Esophagus muscularis mucosa (tissue), 4 donors: ENCODE results near the gene OSBPL10. TPM values are rescaled to one million over a fixed set of nuclear protein-coding genes. Genes with fewer than 3 reads are reported as not detected.

Source experiments
- DNase-seq: peaks from one replicate; pipeline ENCODE4 v3.0.0-alpha.2; 2017; ENCODE audit errors: extremely low spot score
- H3K27ac ChIP-seq, 4 donors: fragments of 200-600 bp; sonication (generic); replicated peaks in 1 of 4; 1 replicate in 3 of 4; 2 replicates in 1 of 4; pipeline ENCODE4 v1.5.1; 2016 to 2019; ENCODE audit warnings: mild to moderate bottlenecking in 1 of 4
- H3K27me3 ChIP-seq, 4 donors: fragments of 200-600 bp; sonication (generic); one replicate each; pipeline versions ENCODE4 v1.5.1 to v1.6.0; 2016 to 2019
- H3K36me3 ChIP-seq, 4 donors: fragments of 200-600 bp; sonication (generic); one replicate each; pipeline ENCODE4 v1.5.1; 2016 to 2019
- H3K4me1 ChIP-seq, 4 donors: fragments of 200-600 bp; sonication (generic); one replicate each; pipeline ENCODE4 v1.5.1; 2016 to 2019
- H3K4me3 ChIP-seq, 4 donors: fragments of 200-600 bp; sonication (generic); 1 replicate in 2 of 4; 2 replicates in 2 of 4; pipeline ENCODE4 v1.5.1; 2016 to 2019; ENCODE audit warnings: mild to moderate bottlenecking in 4 of 4, moderate library complexity in 1 of 4
- H3K9me3 ChIP-seq, 4 donors: fragments of 200-600 bp; sonication (generic); 1 replicate in 3 of 4; 2 replicates in 1 of 4; pipeline ENCODE4 v1.5.1; 2016 to 2019
- EP300 ChIP-seq: sonication (generic); formaldehyde crosslinking; IDR thresholded peaks from one replicate; pipeline ENCODE4 v1.6.1; 2017; ENCODE audit warnings: antibody characterized with exemption
- POLR2A ChIP-seq: fragments of 450-650 bp; IDR thresholded peaks from one replicate; pipeline ENCODE4 v1.6.1; 2017; ENCODE audit warnings: antibody characterized with exemption, moderate library complexity, mild to moderate bottlenecking, low read depth
- POLR2AphosphoS5 ChIP-seq, 2 donors: sonication (generic); formaldehyde crosslinking; IDR thresholded peaks; one replicate each; pipeline ENCODE4 v1.6.1; 2017; ENCODE audit warnings: antibody characterized with exemption in 2 of 2
- WGBS: methylation state at CpG from one replicate; pipeline ENCODE4 v1.1.5; 2018; 5-methylcytosine and 5-hydroxymethylcytosine counted together
- intact Hi-C: fragments of 100-400 bp; cut with DNase I; formaldehyde crosslinking; loops from one replicate; pipeline ENCODE4 v1.15.1; 2023
- total RNA-seq, 4 donors: library from RNA; depleted of rRNA; stranded (reverse); fragments of >200 nt; gene quantifications; one replicate each; pipeline versions ENCODE4 v1.1.0 to v1.2.1, GENCODE V29; 2016
- TF ChIP-seq, protein P1 (sequence below), 3 experiments: fragments of 200-600 bp in 2 of 3; fragments of 450-650 bp in 1 of 3; sonication (generic) in 2 of 3; IDR thresholded peaks; one replicate each; pipeline ENCODE4 v1.5.1; 2017 to 2019; ENCODE audit warnings: antibody characterized with exemption in 3 of 3, mild to moderate bottlenecking in 2 of 3, moderate library complexity in 1 of 3

The OSBPL10 gene
- total RNA-seq, 4 donors from 2014 or later: 6.3 to 12.2 (median 7.6) TPM

DNA sequence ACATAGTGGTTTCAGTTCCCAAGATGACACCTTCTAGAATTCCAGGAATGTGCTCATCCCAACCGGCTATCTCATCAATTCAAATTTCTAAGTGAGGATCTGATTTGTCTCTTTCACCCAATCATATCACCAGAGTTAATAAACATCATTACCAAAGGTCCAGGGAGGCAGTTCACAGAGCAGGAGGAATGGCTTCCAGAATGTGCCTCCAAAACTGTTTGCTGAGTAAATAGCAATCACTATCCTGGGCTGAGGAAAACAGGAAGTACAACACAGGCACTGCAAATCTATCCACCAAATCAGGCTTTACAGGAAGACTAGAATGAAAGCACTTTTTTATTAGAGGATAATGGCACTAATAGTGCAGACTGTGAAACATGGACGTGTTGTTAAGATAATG lies 61.5 kb downstream of the OSBPL10 start:
- TF ChIP-seq POLR2A (no peak), EP300 (no peak), POLR2AphosphoS5 (IDR thresholded peaks at IDR 0.05) (no peak)
- TF ChIP-seq, protein P1, sequence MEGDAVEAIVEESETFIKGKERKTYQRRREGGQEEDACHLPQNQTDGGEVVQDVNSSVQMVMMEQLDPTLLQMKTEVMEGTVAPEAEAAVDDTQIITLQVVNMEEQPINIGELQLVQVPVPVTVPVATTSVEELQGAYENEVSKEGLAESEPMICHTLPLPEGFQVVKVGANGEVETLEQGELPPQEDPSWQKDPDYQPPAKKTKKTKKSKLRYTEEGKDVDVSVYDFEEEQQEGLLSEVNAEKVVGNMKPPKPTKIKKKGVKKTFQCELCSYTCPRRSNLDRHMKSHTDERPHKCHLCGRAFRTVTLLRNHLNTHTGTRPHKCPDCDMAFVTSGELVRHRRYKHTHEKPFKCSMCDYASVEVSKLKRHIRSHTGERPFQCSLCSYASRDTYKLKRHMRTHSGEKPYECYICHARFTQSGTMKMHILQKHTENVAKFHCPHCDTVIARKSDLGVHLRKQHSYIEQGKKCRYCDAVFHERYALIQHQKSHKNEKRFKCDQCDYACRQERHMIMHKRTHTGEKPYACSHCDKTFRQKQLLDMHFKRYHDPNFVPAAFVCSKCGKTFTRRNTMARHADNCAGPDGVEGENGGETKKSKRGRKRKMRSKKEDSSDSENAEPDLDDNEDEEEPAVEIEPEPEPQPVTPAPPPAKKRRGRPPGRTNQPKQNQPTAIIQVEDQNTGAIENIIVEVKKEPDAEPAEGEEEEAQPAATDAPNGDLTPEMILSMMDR (IDR thresholded peaks at IDR 0.05): no peak
- Histone ChIP-seq H3K9me3 (peaks cover 0 to 16% (median 7%) of the 10 kb centered on the region in 4 donors), H3K4me3 (no peak overlapping the region), H3K4me1 (peaks cover 0 to 9% (median 0%) of the 10 kb centered on the region in 4 donors), H3K27ac (no peak overlapping the region), H3K36me3 (no peaks in the 10 kb centered on the region), H3K27me3 (no peaks in the 10 kb centered on the region)
- 92% methylated on average over 2 of the region's 2 CpGs for WGBS
- no peak for DNase-seq
- intact Hi-C loops: no loop called here

DNA sequence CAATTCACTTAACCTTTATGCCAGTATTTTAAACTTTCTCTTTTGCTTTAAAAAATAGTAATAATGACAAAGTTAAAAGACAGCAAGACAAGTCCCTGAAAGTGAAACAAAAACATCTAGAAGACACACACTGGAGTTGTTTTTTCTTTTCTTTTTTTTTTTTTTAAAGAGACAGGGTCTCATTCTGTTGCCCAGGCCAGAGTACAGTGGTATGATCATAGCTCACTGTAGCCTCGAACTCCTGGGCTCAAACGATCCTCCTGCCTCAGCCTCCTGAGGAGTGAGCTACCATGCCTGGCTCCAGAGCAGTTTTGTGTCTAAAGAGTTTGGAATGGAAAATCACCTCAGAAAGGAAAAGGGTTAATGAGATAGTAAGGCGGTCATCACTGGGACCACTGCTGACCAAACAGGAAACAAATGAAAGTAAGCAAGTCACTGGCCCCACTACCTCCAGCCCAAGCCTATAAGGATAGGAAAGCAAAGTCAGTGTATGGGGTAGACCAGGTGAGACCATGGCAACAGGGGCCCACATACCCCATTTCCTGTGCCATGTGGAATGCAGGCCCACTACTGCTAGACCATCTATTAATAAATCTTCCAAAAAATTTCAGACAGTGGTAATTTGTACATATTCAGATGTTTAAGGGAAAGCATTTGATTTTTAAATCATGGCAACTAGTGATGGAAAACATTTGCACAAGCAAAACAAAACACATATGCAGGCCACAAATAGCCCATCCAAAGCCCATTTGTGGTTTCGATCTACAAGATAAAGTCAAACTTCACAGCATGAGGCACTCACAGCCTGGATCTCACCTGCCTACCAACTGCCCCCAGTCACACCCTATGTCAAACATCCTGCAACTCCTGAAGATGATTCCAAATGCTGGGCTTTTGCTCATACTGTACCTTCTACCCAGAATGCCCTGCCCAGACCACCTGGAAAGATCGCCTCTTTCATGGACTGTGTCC lies 62.6 kb downstream of the OSBPL10 start:
- H3K36me3 ChIP-seq: no peaks in the 10 kb centered on the region
- intact Hi-C loops: no loop called here
- H3K4me3 ChIP-seq: peak overlapping the region in 1 of 4 donors; percentile 12
- WGBS: 86% methylated on average over 5 of the region's 5 CpGs
- no peaks in the 10 kb centered on the region for H3K27me3 ChIP-seq
- TF ChIP-seq POLR2AphosphoS5 (IDR thresholded peaks at IDR 0.05) (no peak), EP300 (no peak), POLR2A (no peak)
- TF ChIP-seq, protein P1 (IDR thresholded peaks at IDR 0.05): no peak
- H3K9me3 ChIP-seq: peaks cover 0 to 16% (median 7%) of the 10 kb centered on the region in 4 donors
- DNase-seq: no peak
- H3K4me1 ChIP-seq: peaks cover 0 to 9% (median 0%) of the 10 kb centered on the region in 4 donors
- no peak overlapping the region for H3K27ac ChIP-seq

DNA sequence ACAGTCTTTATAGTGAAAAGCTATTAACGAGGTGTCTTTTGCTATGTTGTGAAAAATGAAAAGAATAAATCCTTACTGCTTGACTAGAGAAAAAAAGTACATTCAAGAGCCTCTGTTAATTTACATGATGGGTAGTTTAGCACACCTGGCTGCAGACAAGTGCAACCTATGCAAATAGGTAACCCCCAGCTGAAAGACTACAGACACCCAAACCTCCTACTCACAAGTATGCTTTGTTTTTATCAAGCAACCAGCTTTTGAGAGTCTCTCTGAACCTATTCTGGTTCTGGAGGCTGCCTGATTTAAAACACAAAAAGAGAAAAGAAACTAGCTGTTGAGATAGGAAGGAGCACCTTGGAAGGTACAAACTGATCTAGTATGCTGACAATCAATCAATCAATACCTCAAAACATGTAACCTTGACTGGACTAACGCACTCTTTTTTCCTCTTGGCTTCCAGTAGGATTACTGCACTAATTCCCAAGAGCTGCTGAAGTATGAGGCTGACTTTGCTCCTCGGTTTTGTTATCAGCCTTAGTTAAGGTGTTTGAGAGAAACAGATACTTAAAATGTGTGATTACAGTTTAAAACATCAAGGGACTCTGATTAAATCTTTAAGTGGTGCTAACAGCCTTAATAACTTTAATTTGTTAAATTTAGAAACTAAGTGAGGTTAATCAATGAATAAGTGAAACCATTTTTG lies 63.6 kb downstream of the OSBPL10 start:
- no peak overlapping the region for H3K4me3 ChIP-seq
- WGBS: 62% methylated on average over 3 of the region's 3 CpGs
- no peak for DNase-seq
- peaks cover 0 to 9% (median 0%) of the 10 kb centered on the region in 4 donors for H3K4me1 ChIP-seq
- TF ChIP-seq, protein P1 (IDR thresholded peaks at IDR 0.05): no peak
- TF ChIP-seq POLR2A: no peak
- intact Hi-C loops: no loop called here
- no peaks in the 10 kb centered on the region for H3K27me3 ChIP-seq
- peaks cover 0 to 16% (median 7%) of the 10 kb centered on the region in 4 donors for H3K9me3 ChIP-seq
- H3K36me3 ChIP-seq: no peaks in the 10 kb centered on the region
- peak overlapping the region in 1 of 4 donors; percentile 28 for H3K27ac ChIP-seq

DNA sequence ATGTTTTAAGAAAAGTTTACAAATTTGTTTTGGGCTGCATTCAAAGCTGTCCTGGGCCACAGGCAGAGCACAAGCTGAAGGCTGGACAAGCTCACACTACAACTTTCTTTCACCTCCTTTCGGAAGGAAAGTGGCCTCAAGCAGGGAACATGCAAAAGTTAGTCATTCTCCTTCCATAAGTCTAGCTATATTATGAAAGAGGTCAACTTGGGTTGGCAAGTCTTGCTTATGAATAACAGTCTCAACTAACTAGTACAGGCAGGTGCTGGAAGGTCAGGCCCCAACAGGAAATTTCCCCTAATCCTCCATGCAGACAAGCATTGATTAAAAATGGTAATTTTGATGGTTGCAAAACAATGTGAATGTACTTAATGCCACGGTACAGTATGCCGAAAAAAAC lies 69.4 kb downstream of the OSBPL10 start:
- H3K27me3 ChIP-seq: no peaks in the 10 kb centered on the region
- H3K4me3 ChIP-seq: no peak overlapping the region
- H3K9me3 ChIP-seq: no peaks in the 10 kb centered on the region
- H3K27ac ChIP-seq: no peak overlapping the region
- TF ChIP-seq, protein P1 (IDR thresholded peaks at IDR 0.05): no peak
- TF ChIP-seq POLR2AphosphoS5 (IDR thresholded peaks at IDR 0.05): no peak
- no peak for TF ChIP-seq POLR2A
- TF ChIP-seq EP300: no peak
- peaks cover 0 to 5% (median 0%) of the 10 kb centered on the region in 4 donors for H3K4me1 ChIP-seq
- no peaks in the 10 kb centered on the region for H3K36me3 ChIP-seq
- DNase-seq: no peak
- 98% methylated on average over 3 of the region's 3 CpGs for WGBS
- intact Hi-C loops: no loop called here
